Muscle layer of colon (tissue), 2 donors: ENCODE data around the gene RASSF6.
"Not testable (repeated sequence)": the region's sequence is repeated elsewhere in the genome, so short reads cannot be mapped to it uniquely, and the experiment has no call there.

Source experiments
- H3K27ac ChIP-seq: one replicate; pipeline ENCODE4 v1.7.0; 2013; ENCODE audit warnings: low read depth, mild to moderate bottlenecking, low read length, moderate library complexity
- H3K27me3 ChIP-seq, 2 donors: one replicate each; pipeline ENCODE4 v1.7.0; 2013; ENCODE audit warnings: low read length in 2 of 2, mild to moderate bottlenecking in 2 of 2; ENCODE audit not compliant: insufficient read depth in 2 of 2, control insufficient read depth in 1 of 2
- H3K36me3 ChIP-seq: one replicate; pipeline ENCODE4 v1.7.0; 2013; ENCODE audit warnings: mild to moderate bottlenecking, low read length; ENCODE audit not compliant: insufficient read depth
- H3K4me1 ChIP-seq: one replicate; pipeline ENCODE4 v1.7.0; 2013; ENCODE audit warnings: mild to moderate bottlenecking, low read length; ENCODE audit not compliant: insufficient read depth
- H3K4me3 ChIP-seq, 2 donors: one replicate each; pipeline ENCODE4 v1.7.0; 2013; ENCODE audit warnings: low read length in 2 of 2, low read depth in 1 of 2, mild to moderate bottlenecking in 1 of 2, moderate library complexity in 1 of 2
- H3K9ac ChIP-seq: one replicate; pipeline ENCODE4 v1.7.0; 2013; ENCODE audit warnings: low read length
- H3K9me3 ChIP-seq: one replicate; pipeline ENCODE4 v1.7.0; 2013; ENCODE audit warnings: mild to moderate bottlenecking, low read length
- donor health status: abdominal sarcoma.
- donor health status: Adenocarcinoma of cecum.

The RASSF6 gene

DNA sequence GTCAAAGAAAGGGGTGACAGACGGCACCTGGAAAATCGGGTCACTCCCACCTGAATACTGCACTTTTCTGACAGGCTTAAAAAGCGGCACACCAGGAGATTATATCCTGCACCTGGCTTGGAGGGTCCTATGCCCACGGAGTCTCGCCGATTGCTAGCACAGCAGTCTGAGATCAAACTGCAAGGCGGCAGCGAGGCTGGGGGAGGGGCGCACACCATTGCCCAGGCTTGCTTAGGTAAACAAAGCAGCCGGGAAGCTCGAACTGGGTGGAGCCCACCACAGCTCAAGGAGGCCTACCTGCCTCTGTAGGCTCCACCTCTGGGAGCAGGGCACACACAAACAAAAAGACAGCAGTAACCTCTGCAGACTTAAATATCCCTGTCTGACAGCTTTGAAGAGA lies 69.4 kb downstream of the RASSF6 start:
- not testable (repeated sequence) for H3K27ac ChIP-seq

DNA sequence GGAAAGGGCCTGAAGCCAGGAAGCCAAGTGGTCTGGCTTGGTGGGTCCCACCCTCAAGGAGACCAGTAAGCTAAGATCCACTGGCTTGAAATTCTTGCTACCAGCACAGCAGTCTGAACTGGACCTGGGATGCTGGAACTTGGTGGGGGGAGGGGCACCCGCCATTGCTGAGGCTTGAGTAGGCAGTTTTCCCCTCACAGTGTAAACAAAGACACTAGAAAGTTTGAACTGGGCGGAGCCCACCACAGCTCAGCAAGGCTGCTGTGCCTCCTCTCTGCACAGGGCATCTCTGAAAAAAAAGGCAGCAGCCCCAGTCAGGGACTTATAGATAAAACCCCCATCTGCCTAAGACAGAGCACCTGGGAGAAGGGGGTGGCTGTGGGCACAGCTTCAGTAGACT lies 75.6 kb downstream of the RASSF6 start:
- Histone ChIP-seq H3K9me3 (no peaks in the 10 kb centered on the region), H3K36me3 (no peaks in the 10 kb centered on the region), H3K27me3 (no peaks in the 10 kb centered on the region), H3K4me1 (no peaks in the 10 kb centered on the region), H3K9ac (no peak overlapping the region), H3K27ac (no peak overlapping the region), H3K4me3 (no peak overlapping the region)

More for the DNA sequence above, 69.4 kb downstream of the RASSF6 start:
- H3K36me3 ChIP-seq, H3K27me3 ChIP-seq, H3K4me1 ChIP-seq, H3K4me3 ChIP-seq, H3K9me3 ChIP-seq, H3K9ac ChIP-seq: not testable (repeated sequence)

DNA sequence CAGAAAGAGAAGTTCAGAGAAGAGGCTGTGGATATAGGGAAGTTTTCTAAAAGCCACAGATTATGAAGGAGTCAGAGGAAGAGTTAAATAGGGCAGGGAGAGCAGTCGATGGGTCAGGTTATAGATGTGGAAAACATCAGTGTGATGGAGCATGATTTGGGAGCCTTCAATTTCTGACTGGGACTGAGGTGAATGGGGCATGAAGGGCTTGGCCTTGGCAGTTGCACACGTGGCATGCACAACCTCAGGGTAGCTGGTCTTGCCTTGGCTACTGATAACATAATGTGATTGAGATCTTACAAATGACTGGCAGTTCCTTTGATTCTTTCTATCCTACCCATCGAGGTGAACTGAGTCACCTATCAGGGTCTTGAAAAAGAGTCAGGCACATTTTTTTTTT lies 79.0 kb downstream of the RASSF6 start:
- Histone ChIP-seq H3K36me3 (no peaks in the 10 kb centered on the region), H3K4me3 (no peak overlapping the region), H3K9me3 (no peaks in the 10 kb centered on the region), H3K27me3 (no peaks in the 10 kb centered on the region), H3K9ac (no peak overlapping the region), H3K4me1 (no peaks in the 10 kb centered on the region), H3K27ac (no peak overlapping the region)

DNA sequence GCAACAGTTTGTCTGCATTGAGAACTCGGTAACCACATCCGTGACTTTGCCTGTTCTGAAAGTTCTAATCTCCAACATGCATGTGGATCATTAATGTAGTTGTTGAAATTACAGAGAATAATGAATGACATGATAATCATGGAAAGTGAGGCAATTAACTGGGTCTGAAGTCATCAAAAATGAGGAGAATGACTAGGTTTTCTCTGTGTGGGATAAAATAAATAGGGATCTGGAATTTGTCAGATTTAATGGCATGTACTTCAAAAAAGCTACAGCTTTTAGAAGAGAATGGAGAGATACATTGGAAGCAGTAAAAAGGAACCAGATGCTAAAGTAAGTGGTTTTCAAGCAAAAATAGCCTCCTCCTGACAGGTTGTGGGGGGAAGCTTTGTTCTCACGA lies 79.4 kb downstream of the RASSF6 start:
- no peaks in the 10 kb centered on the region for H3K36me3 ChIP-seq
- H3K4me1 ChIP-seq, result no peaks in the 10 kb centered on the region
- no peak overlapping the region for H3K9ac ChIP-seq
- H3K4me3 ChIP-seq, result no peak overlapping the region
- H3K27ac ChIP-seq, result no peak overlapping the region
- H3K9me3 ChIP-seq, result no peaks in the 10 kb centered on the region
- no peaks in the 10 kb centered on the region for H3K27me3 ChIP-seq

DNA sequence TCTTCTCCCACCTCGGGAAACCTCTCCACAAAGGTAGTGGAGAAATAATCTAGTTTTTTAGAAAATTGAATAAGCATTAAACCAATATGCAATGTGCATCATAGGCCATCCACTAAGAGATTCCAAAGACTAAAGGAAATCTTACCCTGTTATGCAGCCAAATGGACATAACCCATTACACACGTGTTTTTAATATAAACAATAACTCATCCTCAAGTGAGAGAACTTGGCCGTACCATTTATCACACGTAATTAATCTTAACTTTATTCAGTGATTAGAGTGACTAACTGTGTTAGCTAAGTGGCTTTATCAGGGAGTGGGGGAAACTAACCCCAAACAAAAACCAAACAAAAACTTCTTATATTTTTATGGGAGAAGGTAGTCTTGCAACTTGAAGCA lies 80.8 kb downstream of the RASSF6 start:
- H3K36me3 ChIP-seq, result no peaks in the 10 kb centered on the region

DNA sequence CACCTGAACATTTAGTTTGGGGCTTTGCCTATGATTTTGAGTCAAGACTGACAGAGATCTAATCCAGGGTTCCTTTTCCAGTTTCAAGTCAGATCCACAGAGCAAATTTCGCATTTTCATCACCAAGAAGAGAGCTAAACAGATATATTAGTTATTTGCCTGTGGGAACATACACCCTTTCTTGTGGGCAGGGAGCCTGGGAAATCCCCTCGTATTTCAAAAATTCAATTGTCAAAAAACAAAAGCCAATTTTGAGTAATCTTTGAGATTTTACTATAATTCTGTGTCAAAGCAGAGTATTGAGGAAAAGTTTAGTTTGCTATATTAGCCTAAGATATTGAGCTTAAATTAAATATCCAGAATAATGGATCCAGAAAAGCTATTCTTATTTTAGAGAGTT lies 82.1 kb downstream of the RASSF6 start:
- Histone ChIP-seq H3K9me3 (no peaks in the 10 kb centered on the region), H3K4me3 (no peak overlapping the region), H3K4me1 (no peaks in the 10 kb centered on the region), H3K9ac (no peak overlapping the region), H3K27me3 (no peaks in the 10 kb centered on the region), H3K27ac (no peak overlapping the region), H3K36me3 (no peaks in the 10 kb centered on the region)

More for the DNA sequence above, 80.8 kb downstream of the RASSF6 start:
- no peak overlapping the region for H3K4me3 ChIP-seq
- H3K27me3 ChIP-seq, result no peaks in the 10 kb centered on the region
- H3K27ac ChIP-seq, result no peak overlapping the region
- no peak overlapping the region for H3K9ac ChIP-seq
- no peaks in the 10 kb centered on the region for H3K9me3 ChIP-seq
- no peaks in the 10 kb centered on the region for H3K4me1 ChIP-seq

DNA sequence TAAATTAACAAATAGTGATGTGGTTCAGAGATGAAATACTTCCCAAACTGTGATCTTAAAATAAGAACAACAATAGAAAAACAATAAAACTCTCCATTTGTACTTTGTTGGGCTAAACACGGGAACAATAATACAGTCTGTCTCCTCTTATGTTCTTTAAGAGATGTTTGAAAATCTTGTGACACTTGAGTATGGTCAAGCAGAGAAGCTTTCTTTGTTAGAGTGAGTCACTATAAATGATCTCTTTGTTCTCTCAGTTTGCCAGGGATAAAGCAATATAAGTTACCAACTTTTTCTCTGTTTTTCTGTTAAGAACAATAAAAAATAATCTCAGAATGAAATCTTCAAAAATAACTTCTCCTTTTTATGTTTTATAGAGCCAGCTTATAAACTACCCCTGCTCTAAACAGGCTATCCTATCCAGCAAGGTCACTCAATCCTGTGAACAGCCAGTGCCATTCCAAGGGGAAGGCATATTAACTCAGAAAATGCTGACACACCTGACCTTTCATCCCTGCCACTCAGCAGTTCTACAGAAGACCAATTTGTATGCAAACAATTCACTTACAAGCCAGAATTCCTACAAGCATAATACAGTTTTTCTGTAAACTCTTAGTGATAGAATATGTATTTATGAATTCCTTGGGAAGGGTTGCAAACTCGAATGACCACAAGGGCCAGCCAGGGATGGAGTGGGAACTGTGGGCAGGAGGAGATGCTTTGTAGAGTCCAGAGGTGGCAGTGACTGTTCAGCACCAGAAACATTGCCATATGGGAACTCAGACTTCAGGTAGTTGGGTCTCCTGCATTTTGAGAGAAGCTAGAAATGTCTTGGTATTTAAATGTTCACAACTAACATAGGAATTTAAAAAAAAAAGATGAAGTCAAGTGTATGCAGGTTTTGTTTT lies 86.5 kb downstream of the RASSF6 start:
- Histone ChIP-seq H3K27ac (no peak overlapping the region), H3K4me3 (no peak overlapping the region), H3K9ac (no peak overlapping the region), H3K36me3 (no peaks in the 10 kb centered on the region), H3K4me1 (no peaks in the 10 kb centered on the region), H3K9me3 (no peaks in the 10 kb centered on the region), H3K27me3 (no peaks in the 10 kb centered on the region)

DNA sequence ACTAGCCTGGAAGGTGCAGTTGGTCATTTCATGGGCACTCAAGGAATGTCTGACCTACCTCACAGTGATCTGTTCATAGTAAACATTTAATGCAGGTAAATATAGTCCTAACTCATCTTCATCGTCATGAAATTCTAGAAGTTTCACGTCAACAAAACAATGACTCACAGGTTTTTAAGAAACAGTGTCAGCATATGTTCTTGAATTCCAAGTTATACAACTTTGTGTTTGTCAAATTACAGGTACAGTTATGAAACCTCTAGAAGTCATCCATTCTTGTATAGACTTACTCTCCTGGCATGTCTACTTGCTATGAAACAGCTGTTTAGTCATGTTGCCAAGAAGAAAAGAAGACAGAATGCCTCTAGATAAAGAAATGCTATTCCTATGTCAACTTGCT lies 92.1 kb downstream of the RASSF6 start:
- H3K4me3 ChIP-seq, result no peak overlapping the region
- no peak overlapping the region for H3K27ac ChIP-seq
- no peaks in the 10 kb centered on the region for H3K36me3 ChIP-seq
- H3K9ac ChIP-seq, result no peak overlapping the region
- H3K9me3 ChIP-seq, result no peaks in the 10 kb centered on the region
- no peaks in the 10 kb centered on the region for H3K27me3 ChIP-seq
- no peaks in the 10 kb centered on the region for H3K4me1 ChIP-seq

DNA sequence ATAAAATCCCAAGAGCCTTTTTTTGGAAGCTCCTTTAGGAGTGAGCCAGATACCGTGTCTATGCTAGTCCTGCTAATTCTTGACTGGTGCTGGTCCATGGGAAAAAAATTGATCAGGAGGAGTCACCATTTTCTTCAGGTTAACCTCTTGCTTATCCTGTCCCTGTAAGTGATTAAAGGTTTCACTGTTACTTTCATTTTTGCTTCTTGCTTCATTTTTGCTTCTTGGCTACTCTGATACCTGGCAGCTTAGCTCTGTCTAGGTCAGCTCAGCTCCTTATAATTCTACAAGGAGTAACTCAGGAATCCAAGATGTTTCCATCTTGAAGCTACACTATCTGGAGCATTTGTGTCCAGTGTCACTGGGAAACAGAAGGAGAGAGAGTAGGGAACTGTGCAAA lies 93.0 kb downstream of the RASSF6 start:
- Histone ChIP-seq H3K4me3 (no peak overlapping the region), H3K36me3 (no peaks in the 10 kb centered on the region), H3K4me1 (no peaks in the 10 kb centered on the region), H3K27me3 (no peaks in the 10 kb centered on the region), H3K9ac (no peak overlapping the region), H3K9me3 (no peaks in the 10 kb centered on the region), H3K27ac (no peak overlapping the region)

DNA sequence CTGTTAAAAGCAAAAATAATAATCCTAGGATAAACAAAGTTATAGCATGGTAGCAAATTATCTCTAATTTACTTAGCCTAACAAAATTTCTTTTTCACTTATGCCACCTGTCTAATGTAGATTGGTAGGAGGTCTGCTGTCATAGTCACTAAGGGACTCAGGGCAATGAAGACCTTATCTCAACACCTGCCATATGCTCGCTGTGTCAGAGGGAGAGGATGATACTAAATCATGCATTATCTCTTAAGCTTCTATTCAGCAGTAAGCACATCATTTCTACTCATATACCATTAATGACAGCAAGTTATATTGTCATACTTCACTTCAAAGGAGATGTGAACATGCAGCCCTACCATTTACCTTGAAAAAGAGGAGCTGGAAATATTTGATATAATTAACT lies 94.6 kb downstream of the RASSF6 start:
- H3K36me3 ChIP-seq, result no peaks in the 10 kb centered on the region
- no peaks in the 10 kb centered on the region for H3K27me3 ChIP-seq
- H3K9me3 ChIP-seq, result no peaks in the 10 kb centered on the region
- no peak overlapping the region for H3K4me3 ChIP-seq
- H3K4me1 ChIP-seq, result no peaks in the 10 kb centered on the region
- no peak overlapping the region for H3K27ac ChIP-seq
- no peak overlapping the region for H3K9ac ChIP-seq

DNA sequence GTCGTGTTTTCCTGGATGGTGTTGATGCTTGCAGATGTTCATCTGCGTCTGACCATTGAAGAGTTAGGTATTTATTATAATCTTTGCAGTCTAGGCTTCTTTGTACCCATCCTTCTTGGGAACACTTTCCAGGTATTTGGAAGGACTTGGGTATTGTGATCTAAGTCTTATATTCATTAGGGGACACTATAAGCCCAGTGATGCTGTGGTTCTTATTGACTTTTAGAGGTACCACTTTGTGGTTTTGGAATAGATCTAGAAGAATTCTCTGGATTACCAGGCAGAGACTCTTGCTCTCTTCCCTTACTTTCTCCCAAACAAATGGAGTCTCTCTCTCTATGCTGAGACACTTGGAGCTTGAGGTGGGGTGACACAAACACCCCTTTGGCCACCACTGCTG lies 97.1 kb downstream of the RASSF6 start:
- Histone ChIP-seq H3K27ac (no peak overlapping the region), H3K9me3 (no peaks in the 10 kb centered on the region), H3K36me3 (no peaks in the 10 kb centered on the region), H3K27me3 (no peaks in the 10 kb centered on the region), H3K4me1 (no peaks in the 10 kb centered on the region), H3K4me3 (no peak overlapping the region), H3K9ac (no peak overlapping the region)
